DND-41 (cell line): ENCODE measurements around the gene CTPS2.

ENCODE experiments used
- CTCF ChIP-seq: IDR thresholded peaks from 2 replicates; pipeline ENCODE4 v1.5.1; 2012; ENCODE audit warnings: borderline replicate concordance, low read length, moderate library complexity, mild to moderate bottlenecking; ENCODE audit not compliant: poor library complexity, severe bottlenecking; ENCODE audit errors: extremely low read depth
- EZH2 ChIP-seq: IDR thresholded peaks from 3 replicates; pipeline ENCODE4 v1.6.1; 2012; ENCODE audit warnings: borderline replicate concordance, low read depth, mild to moderate bottlenecking, moderate library complexity, low read length, inconsistent platforms; ENCODE audit not compliant: severe bottlenecking

DNA sequence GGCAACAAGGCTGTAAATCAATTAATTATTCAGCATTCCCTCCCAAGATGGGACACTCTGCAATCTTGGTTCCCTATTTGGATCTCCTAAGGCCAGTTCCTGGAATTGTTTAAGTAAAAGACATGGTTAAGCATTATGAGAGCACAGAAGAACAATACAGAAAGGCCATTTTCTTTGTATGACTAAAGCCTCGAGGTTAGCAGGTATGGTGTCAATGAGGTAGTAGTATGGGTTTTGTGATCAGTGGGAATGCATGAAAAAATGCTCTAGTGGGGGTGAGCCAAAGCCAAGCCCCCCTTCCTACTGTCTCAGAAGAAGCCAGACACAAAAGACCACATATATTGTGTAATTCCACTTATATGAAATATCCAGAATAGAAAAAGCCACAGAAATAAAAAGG is 124.2 kb downstream of the CTPS2 start:
- TF ChIP-seq CTCF (no peak), EZH2 (no peak)
